ENCODE data around the gene CST5. TPM values are rescaled to one million over a fixed set of nuclear protein-coding genes. Genes with fewer than 3 reads are reported as not detected.

Gene CST5
- total RNA-seq, 2 donors from 2014 or later: not detected

- Histone ChIP-seq H3K27ac (no peak within 1 kb of the TSS), H3K4me3 (no peak within 1 kb of the TSS), H3K36me3 (no peaks in the 10 kb centered on the region), H3K4me1 (replicated peaks) (no peaks in the 10 kb centered on the region), H3K9me3 (no peaks in the 10 kb centered on the region), H3K27me3 (replicated peaks; ENCODE audit: insufficient read depth) (no peaks in the 10 kb centered on the region)
- DNase-seq (ENCODE audit: low spot score): no peak
- 69% methylated on average over 4 of the region's 4 CpGs for WGBS
- intact Hi-C loops (cut with DNase I): no loop called here
- TF ChIP-seq POLR2A (IDR thresholded peaks at IDR 0.05) (no peak), POLR2AphosphoS5 (IDR thresholded peaks at IDR 0.05) (no peak), CTCF (IDR thresholded peaks at IDR 0.05) (no peak)
Measured at GRCh38 chr20:23826541-23827021, 53.0 kb downstream of the CST5 start, which contains the start of gene CST2. Gene CST2 (minus strand): TSS chr20:23826729. CDS start chr20:23826660, 69 bp downstream.

Other genes starting within 250 kb of the CST5 start
- 1,000 to 10,000 TPM; 1,170 to 3,384 TPM for gene CST3, start 241.8 kb downstream of the CST5 start, total RNA-seq
- 1 to 10 TPM in 1 of 2 donors, not detected in 1; 7.9 TPM for gene CST4, start 190.7 kb downstream of the CST5 start, total RNA-seq
- 1 to 10 TPM; 1.2 to 8.3 TPM for gene CST1, start 128.8 kb downstream of the CST5 start, total RNA-seq
- gene CST2, start 53.0 kb downstream of the CST5 start, total RNA-seq: not detected
- gene GGTLC1, start 109.0 kb upstream of the CST5 start, total RNA-seq: not detected

All from prostate gland (tissue), 2 donors.